ENCODE results near the gene C10orf71.

The C10orf71 gene

DNA sequence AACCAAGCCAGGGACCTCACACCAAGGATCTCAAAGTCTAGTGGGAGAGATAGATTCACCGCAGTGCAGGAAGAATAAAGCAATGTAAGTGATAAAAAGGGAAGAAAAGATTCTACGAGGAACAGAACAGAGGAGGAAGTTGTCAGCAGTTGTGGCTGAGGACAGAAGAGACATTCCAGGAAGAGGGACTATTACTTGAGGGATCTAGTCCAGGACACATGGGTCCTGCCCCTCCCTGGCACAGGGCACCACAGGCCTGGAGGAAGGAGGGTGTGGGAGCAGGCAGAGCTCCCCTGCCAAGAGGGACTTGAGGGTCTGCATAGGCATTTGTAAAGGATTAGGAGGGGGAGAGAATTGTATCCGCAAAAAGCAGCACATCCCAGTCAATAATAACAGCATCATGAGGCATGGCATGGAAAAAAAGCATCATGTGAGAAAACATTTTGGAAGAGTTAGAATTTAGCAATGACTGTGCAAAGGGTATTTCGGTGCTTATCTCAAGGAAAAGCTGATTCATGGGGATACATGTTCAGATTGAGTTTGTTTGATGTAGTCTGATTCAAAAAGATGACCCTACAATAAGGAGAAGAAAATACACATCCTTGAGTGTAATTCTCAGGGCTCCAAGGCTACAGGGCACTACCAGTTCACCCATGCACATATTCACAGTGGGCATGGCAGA lies 12.7 kb downstream of the C10orf71 start:
- DNase-seq (ENCODE audit: extremely low spot score, insufficient read length, low read depth) (no peak), FAIRE-seq (no peak)

- FAIRE-seq (no peak), DNase-seq (ENCODE audit: extremely low spot score, insufficient read length, low read depth) (no peak)
Observed at GRCh38 chr10:49312246-49312869, 13.4 kb downstream of the C10orf71 start.

GRCh38 chr10:49313501-49314070 lies 14.6 kb downstream of the C10orf71 start:
- DNase-seq (ENCODE audit: extremely low spot score, insufficient read length, low read depth) = no peak
- FAIRE-seq = no peak

- FAIRE-seq = no peak
Observed at GRCh38 chr10:49314806-49315205, 15.8 kb downstream of the C10orf71 start.

GRCh38 chr10:49318028-49318427 lies 19.1 kb downstream of the C10orf71 start:
- no peak for FAIRE-seq

More at GRCh38 chr10:49314806-49315205, 15.8 kb downstream of the C10orf71 start:
- DNase-seq (ENCODE audit: extremely low spot score, insufficient read length, low read depth) = no peak

GRCh38 chr10:49318755-49319154 lies 19.8 kb downstream of the C10orf71 start:
- DNase-seq (ENCODE audit: extremely low spot score, insufficient read length, low read depth) = no peak
- no peak for FAIRE-seq

More at GRCh38 chr10:49318028-49318427, 19.1 kb downstream of the C10orf71 start:
- DNase-seq (ENCODE audit: extremely low spot score, insufficient read length, low read depth) = no peak

- no peak for FAIRE-seq
- no peak for DNase-seq (ENCODE audit: extremely low spot score, insufficient read length, low read depth)
Observed at GRCh38 chr10:49319206-49319605, 20.2 kb downstream of the C10orf71 start.

GRCh38 chr10:49320191-49320590 lies 21.2 kb downstream of the C10orf71 start:
- no peak for FAIRE-seq
- DNase-seq (ENCODE audit: extremely low spot score, insufficient read length, low read depth) = no peak

GRCh38 chr10:49321021-49321420 lies 22.1 kb downstream of the C10orf71 start:
- FAIRE-seq (no peak), DNase-seq (ENCODE audit: extremely low spot score, insufficient read length, low read depth) (no peak)

DNA sequence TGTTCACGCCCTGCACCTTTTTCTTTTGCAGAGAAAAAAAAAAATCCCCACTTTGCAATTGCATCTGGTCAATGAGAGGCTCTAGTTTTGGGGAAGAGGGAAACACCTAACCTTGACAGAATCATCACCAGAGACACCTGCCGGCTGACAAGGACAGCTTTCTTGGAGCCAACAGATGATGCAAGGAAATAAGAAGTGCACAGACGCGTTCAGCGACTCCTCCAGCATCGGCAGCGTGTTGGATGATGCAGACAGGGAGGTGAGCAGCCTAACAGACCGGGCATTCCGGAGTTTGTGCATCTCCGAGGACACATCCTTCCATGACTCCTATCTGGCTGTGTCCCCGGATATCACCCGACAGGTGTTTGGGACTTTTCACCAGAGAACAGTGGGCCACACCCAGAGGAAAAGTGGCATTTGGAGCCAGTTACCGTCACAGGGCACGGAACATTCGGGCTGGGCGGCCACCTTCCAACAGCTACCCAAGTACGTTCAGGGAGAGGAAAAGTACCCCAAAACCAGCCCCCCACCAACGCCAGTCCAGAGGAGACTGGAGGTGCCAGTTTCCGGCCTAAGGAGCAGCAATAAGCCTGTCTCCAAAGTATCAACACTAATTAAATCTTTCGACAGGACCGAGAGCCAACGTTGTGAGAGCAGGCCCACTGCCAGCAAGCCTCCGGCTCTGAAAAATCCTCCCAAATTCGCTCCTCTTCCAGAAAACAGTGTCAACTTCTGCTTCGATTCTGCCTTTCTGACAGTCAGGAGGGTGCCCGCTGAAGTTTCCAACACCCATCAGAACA lies 23.6 kb downstream of the C10orf71 start:
- no peak for FAIRE-seq

GRCh38 chr10:49323171-49323895 lies 24.4 kb downstream of the C10orf71 start:
- no peak for DNase-seq (ENCODE audit: extremely low spot score, insufficient read length, low read depth)
- no peak for FAIRE-seq

More for the DNA sequence above, 23.6 kb downstream of the C10orf71 start:
- no peak for DNase-seq (ENCODE audit: extremely low spot score, insufficient read length, low read depth)

GRCh38 chr10:49323896-49324270 lies 24.9 kb downstream of the C10orf71 start:
- DNase-seq (ENCODE audit: extremely low spot score, insufficient read length, low read depth) (no peak), FAIRE-seq (no peak)

- DNase-seq (ENCODE audit: extremely low spot score, insufficient read length, low read depth) (no peak), FAIRE-seq (no peak)
Observed at GRCh38 chr10:49324711-49325110, 25.7 kb downstream of the C10orf71 start.

- FAIRE-seq = no peak
Observed at GRCh38 chr10:49325131-49325915, 26.4 kb downstream of the C10orf71 start.

DNA sequence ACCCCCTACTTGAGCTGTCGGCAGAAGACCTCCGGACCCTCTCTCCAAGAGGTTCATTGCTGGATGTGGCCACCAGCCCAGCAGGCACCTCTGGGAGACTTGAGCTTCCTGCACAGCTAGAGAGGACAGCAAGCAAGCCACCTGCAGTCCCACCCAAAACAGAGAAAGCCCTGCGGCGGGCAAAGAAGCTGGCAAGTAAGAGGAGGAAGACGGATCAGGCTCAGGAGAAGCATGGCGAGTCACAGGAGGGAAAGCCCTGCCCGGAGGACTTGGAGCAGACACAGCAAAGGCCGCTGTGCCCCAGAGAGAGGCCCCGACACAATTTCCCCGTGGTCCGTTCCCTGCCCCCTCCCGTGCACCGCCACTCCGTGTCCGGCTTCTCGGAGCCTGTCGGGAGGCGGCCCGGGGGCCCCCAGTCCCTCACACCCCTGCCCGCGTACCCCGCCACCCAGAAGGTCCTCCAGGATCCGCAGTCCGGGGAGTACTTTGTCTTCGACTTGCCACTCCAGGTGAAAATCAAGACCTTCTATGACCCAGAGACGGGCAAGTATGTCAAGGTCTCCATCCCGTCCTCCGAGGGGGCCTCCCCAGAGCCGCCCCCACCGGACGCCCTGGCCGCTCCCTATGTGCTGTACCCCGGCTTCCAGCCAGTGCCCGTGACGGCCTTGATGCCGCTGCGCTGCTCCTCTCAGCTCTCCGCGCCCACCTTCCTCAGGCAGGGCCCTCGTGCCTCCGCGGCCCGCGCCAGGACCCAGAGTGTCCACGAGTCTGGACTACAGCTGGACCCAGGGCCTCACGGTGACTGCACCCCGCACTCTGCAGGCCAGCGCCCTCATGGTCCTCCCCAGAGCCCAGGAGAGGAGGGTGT lies 27.2 kb downstream of the C10orf71 start:
- no peak for FAIRE-seq
- no peak for DNase-seq (ENCODE audit: extremely low spot score, insufficient read length, low read depth)

More at GRCh38 chr10:49325131-49325915, 26.4 kb downstream of the C10orf71 start:
- DNase-seq (ENCODE audit: extremely low spot score, insufficient read length, low read depth) = no peak

GRCh38 chr10:49327036-49327813 lies 28.3 kb downstream of the C10orf71 start:
- no peak for FAIRE-seq

DNA sequence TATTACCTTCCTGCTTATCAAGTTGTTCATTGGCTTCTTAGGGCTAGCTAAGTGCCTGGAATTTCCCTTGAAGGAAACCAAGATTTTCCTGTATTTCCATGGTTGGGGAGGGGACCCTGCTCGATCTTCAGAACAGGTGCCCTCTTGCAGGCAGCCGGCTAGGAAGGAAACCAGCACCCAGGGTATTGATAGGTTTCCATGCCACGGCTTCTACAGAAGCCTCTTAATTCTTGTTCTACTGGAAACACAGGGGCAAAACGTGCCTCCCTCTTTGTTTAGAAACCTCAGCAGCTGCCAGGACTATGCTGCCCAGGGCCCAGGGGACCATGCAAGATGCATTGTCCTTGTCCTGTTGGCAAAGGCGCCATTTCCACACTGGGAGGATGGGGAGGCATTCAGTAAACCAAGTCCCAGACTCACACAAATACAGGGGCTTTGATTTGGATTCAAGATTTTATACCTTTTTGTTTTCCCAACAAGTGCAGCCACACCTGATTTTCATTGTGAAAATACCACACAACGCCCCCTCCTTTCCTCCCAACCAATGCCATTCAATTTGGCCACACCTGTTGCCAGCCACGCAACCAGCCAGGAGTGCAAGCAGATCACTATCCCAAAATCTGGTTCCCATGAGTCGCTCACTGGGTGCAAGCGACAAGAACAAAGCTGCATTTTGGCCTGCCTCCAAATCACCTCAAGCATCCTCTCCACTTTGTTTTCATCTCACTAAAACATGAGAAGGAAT lies 29.6 kb downstream of the C10orf71 start:
- DNase-seq (ENCODE audit: extremely low spot score, insufficient read length, low read depth) (no peak), FAIRE-seq (no peak)

More at GRCh38 chr10:49327036-49327813, 28.3 kb downstream of the C10orf71 start:
- DNase-seq (ENCODE audit: extremely low spot score, insufficient read length, low read depth) = no peak
